ENCODE measurements around the gene FRK.

- TF ChIP-seq CTCF (IDR thresholded peaks at IDR 0.05) (no peak), POLR2A (IDR thresholded peaks at IDR 0.05) (no peak)
These were observed 13.2 kb upstream of the FRK start for GRCh38 chr6:116073765-116074440.
